T-cell (primary cell): ENCODE data around the gene CDK13. TPM values are rescaled to one million over a fixed set of nuclear protein-coding genes. Genes with fewer than 3 reads are reported as not detected.

Source experiments
- ATAC-seq, 4 experiments: fragments of 200-7000 bp in 3 of 4; fragments of 150-1000 bp in 1 of 4; cut with Tn5 transposase; replicated peaks in 1 of 4; 1 replicate in 3 of 4; 2 replicates in 1 of 4; pipeline ENCODE4 v1.10.0; 2021; ENCODE audit warnings: moderate library complexity in 3 of 4, mild to moderate bottlenecking in 2 of 4, moderate number of reproducible peaks in 1 of 4
- CTCF ChIA-PET, 2 donors: fragments of 300-600 bp; sonication (Branson Sonifier 250); formaldehyde crosslinking; loops; one replicate each; lab custom pipeline; 2022; ENCODE audit warnings: antibody characterized with exemption in 2 of 2; lab: Charles Lee
- POLR2A ChIA-PET, 2 donors: fragments of 300-600 bp; sonication (Branson Sonifier 250); formaldehyde crosslinking; loops; one replicate each; lab custom pipeline; 2022; ENCODE audit warnings: antibody characterized with exemption in 2 of 2; lab: Charles Lee
- DNase-seq, 35 experiments: peaks; one replicate each; pipeline versions ENCODE4 v3.0.0 to v3.0.0-alpha.2; 2013 to 2023
- H3K27ac ChIP-seq: one replicate; pipeline ENCODE4 v1.5.1; 2013; ENCODE audit warnings: low read length
- H3K27me3 ChIP-seq, 2 experiments: replicated peaks in 1 of 2; 1 replicate in 1 of 2; 2 replicates in 1 of 2; pipeline versions ENCODE4 v1.6.1 to v1.7.0; 2013; ENCODE audit warnings: low read length in 1 of 2, mixed read lengths in 1 of 2; ENCODE audit not compliant: control insufficient read depth in 2 of 2, insufficient read depth in 2 of 2; ENCODE audit errors: extremely low read depth in 1 of 2
- H3K36me3 ChIP-seq, 2 donors: 1 replicate in 1 of 2; 2 replicates in 1 of 2; pipeline versions ENCODE4 v1.6.1 to v1.7.0; 2013; ENCODE audit warnings: low read length in 1 of 2; ENCODE audit not compliant: control insufficient read depth in 2 of 2, insufficient read depth in 1 of 2; ENCODE audit errors: extremely low read depth in 1 of 2
- H3K4me1 ChIP-seq, 2 experiments: 1 replicate in 1 of 2; 2 replicates in 1 of 2; pipeline versions ENCODE4 v1.6.1 to v1.7.0; 2013; ENCODE audit warnings: low read length in 2 of 2, mixed read lengths in 1 of 2; ENCODE audit not compliant: insufficient read depth in 2 of 2, control insufficient read depth in 1 of 2; ENCODE audit errors: extremely low read depth in 1 of 2
- H3K4me3 ChIP-seq, 2 donors: 1 replicate in 1 of 2; 2 replicates in 1 of 2; pipeline versions ENCODE4 v1.5.1 to v1.7.0; 2013; ENCODE audit warnings: mild to moderate bottlenecking in 2 of 2, low read length in 1 of 2, moderate library complexity in 1 of 2; ENCODE audit not compliant: control insufficient read depth in 1 of 2; ENCODE audit errors: extremely low read depth in 1 of 2
- H3K9me3 ChIP-seq: 2 replicates; pipeline ENCODE4 v1.7.0; 2013
- H3K27ac Mint-ChIP-seq, 2 donors: one replicate each; pipeline ENCODE4 v1.8.0; 2020 to 2021; ENCODE audit warnings: mild to moderate bottlenecking in 2 of 2, mixed read lengths in 2 of 2
- H3K27me3 Mint-ChIP-seq, 2 donors: one replicate each; pipeline ENCODE4 v1.8.0; 2021 to 2022; ENCODE audit warnings: mixed read lengths in 2 of 2
- H3K36me3 Mint-ChIP-seq: one replicate; pipeline ENCODE4 v1.8.0; 2021; ENCODE audit warnings: mixed read lengths
- H3K4me1 Mint-ChIP-seq, 3 donors: one replicate each; pipeline ENCODE4 v1.8.0; 2020 to 2022; ENCODE audit warnings: mixed read lengths in 3 of 3, mild to moderate bottlenecking in 1 of 3
- H3K4me3 Mint-ChIP-seq, 3 donors: one replicate each; pipeline ENCODE4 v1.8.0; 2020 to 2022; ENCODE audit warnings: mild to moderate bottlenecking in 3 of 3, mixed read lengths in 3 of 3, moderate library complexity in 3 of 3
- H3K9me3 Mint-ChIP-seq, 3 donors: one replicate each; pipeline ENCODE4 v1.8.0; 2020 to 2022; ENCODE audit warnings: mixed read lengths in 3 of 3
- WGBS: methylation state at CpG from one replicate; pipeline ENCODE4 v1.1.5; 2013; ENCODE audit warnings: missing lambda C conversion rate; ENCODE audit not compliant: insufficient coverage; 5-methylcytosine and 5-hydroxymethylcytosine counted together
- total RNA-seq, 35 experiments: library from RNA in 6 of 35; stranded (reverse) in 6 of 35; fragments of 120-200 nt in 1 of 35; gene quantifications; one replicate each; pipeline versions ENCODE4 v1.2.1 to v1.2.4 and lab custom pipeline; 2013 to 2026

CDK13 gene
- total RNA-seq = 100 to 1,000 TPM in 2 of 5 donors, 10 to 100 TPM in 3; 84.8 to 129 (median 89.6) TPM
- 121 TPM for total RNA-seq (2013)
- 90.8 to 269 (median 217) reads per million in 29 experiments for total RNA-seq (lab: John Stamatoyannopoulos, UW)

DNA sequence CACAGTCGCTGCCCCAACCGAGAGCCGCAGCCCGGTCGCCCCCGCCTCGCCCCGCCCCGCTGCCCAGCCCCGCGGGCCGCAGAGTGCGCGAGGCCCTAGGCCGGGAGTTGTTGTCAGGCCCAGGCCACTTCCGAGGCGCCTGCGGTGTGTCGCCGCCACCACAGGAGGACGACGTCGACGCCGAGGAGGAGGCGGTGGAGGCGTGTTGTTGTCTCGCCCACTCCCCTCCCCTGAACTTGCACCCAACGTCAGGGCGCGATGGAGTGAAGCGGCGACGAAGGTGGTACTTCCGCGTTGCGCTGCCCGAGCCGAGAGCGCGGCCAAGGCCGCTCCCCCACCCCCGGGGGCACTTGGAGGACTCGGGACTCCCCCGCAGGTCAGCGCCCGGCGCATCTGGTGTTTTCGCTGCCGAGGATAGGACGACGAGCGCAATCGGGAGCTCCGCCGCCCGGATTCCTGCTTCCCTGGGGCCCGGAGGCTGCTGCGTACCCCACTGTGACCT lies at the start of gene CDK13:
CDK13 (plus strand) TSS at position 286 of the 502 bp plus-strand sequence. CDS start 386 bp downstream, outside the sequence.
- under 1% methylated on average over 59 of the region's 59 CpGs for WGBS
- H3K4me1 ChIP-seq = peaks cover 17 to 33% of the 10 kb centered on the region in 2 experiments
- no peaks in the 10 kb centered on the region for H3K36me3 ChIP-seq
- H3K4me3 Mint-ChIP-seq = peak within 1 kb of the TSS; percentile 95 to 99 (median 98)
- peak; percentile 74 to 96 (median 94) for DNase-seq
- H3K27ac ChIP-seq = peak within 1 kb of the TSS; percentile 99
- H3K4me1 Mint-ChIP-seq = peaks cover 43 to 47% (median 46%) of the 10 kb centered on the region in 3 donors
- H3K27me3 Mint-ChIP-seq = peaks cover 0 to 2% of the 10 kb centered on the region in 2 donors
- H3K36me3 Mint-ChIP-seq = peaks cover 5% of the 10 kb centered on the region
- no peaks in the 10 kb centered on the region for H3K27me3 ChIP-seq
- H3K4me3 ChIP-seq = peak within 1 kb of the TSS; percentile 88 to 99
- POLR2A ChIA-PET = interaction anchor here (0.5 to 0.6 kb wide), 3 partner anchors 25 to 151 kb away, joined by 3 to 7 read pairs (median 4); no protein-coding TSS in a partner anchor
- no peaks in the 10 kb centered on the region for H3K9me3 ChIP-seq
- peak within 1 kb of the TSS; percentile 99 to 100 for H3K27ac Mint-ChIP-seq
- CTCF ChIA-PET = interaction anchor here (0.8 to 2.8 kb wide), 4 partner anchors 38 to 102 kb away, joined by 3 to 23 read pairs (median 4); no protein-coding TSS in a partner anchor
- ATAC-seq = peak; percentile 62 to 66 (median 63)
- H3K9me3 Mint-ChIP-seq = no peaks in the 10 kb centered on the region

DNA sequence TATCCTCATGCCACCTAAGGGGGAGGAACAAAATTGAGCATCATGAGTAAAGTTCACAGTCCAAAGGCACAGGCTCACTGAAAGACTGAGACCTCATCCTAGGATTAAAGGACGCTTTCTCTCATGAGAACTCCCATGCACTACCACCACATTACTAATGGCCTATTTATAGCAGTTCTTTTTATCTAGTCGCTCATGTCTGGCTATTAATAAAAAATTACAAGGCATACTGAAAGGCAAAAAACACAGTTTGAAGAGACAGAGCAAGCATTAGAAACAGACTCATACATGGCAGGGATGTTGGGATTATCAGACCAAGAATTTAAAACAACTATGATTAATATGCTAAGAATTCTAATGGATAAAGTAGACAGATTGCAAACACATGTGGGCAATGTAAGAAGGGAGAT lies 46.0 kb upstream of the CDK13 start:
- Mint-ChIP-seq H3K4me3 (no peak overlapping the region), H3K36me3 (peaks cover 2% of the 10 kb centered on the region), H3K27me3 (peaks cover 0 to 3% of the 10 kb centered on the region in 2 donors), H3K4me1 (no peaks in the 10 kb centered on the region), H3K27ac (no peak overlapping the region), H3K9me3 (peaks cover 6 to 23% (median 9%) of the 10 kb centered on the region in 3 donors)
- no peaks in the 10 kb centered on the region for H3K4me1 ChIP-seq
- H3K4me3 ChIP-seq = no peak overlapping the region
- no peaks in the 10 kb centered on the region for H3K36me3 ChIP-seq
- H3K27me3 ChIP-seq = peaks cover 0 to 7% of the 10 kb centered on the region in 2 experiments
- ChIA-PET CTCF (interaction anchor here in 1 of 2 donors (1.1 kb wide), 1 partner anchor 148 kb away, joined by 3 read pairs; no protein-coding TSS in a partner anchor), POLR2A (interaction anchor here in 1 of 2 donors (0.6 kb wide), 1 partner anchor 220 kb away, joined by 8 read pairs; no protein-coding TSS in a partner anchor)
- H3K9me3 ChIP-seq = no peaks in the 10 kb centered on the region
- WGBS = 80% methylated on average over 1 of the region's 2 CpGs
- ATAC-seq = no peak
- H3K27ac ChIP-seq = no peak overlapping the region
- DNase-seq = no peak

GRCh38 chr7:39908141-39908540 lies 41.9 kb upstream of the CDK13 start:
- Mint-ChIP-seq H3K36me3 (peaks cover 2% of the 10 kb centered on the region), H3K9me3 (peaks cover 12 to 36% (median 17%) of the 10 kb centered on the region in 3 donors), H3K4me1 (no peaks in the 10 kb centered on the region), H3K27ac (no peak overlapping the region), H3K27me3 (peaks cover 0 to 3% of the 10 kb centered on the region in 2 donors), H3K4me3 (no peak overlapping the region)
- H3K27me3 ChIP-seq = peaks cover 0 to 8% of the 10 kb centered on the region in 2 experiments
- no peak overlapping the region for H3K4me3 ChIP-seq
- CTCF ChIA-PET = no interaction called here
- no peak for ATAC-seq
- no CpG with 5 or more reads among the region's 4 CpGs for WGBS
- H3K36me3 ChIP-seq = no peaks in the 10 kb centered on the region
- no peak overlapping the region for H3K27ac ChIP-seq
- DNase-seq = no peak
- POLR2A ChIA-PET = no interaction called here
- H3K4me1 ChIP-seq = no peaks in the 10 kb centered on the region
- no peaks in the 10 kb centered on the region for H3K9me3 ChIP-seq

DNA sequence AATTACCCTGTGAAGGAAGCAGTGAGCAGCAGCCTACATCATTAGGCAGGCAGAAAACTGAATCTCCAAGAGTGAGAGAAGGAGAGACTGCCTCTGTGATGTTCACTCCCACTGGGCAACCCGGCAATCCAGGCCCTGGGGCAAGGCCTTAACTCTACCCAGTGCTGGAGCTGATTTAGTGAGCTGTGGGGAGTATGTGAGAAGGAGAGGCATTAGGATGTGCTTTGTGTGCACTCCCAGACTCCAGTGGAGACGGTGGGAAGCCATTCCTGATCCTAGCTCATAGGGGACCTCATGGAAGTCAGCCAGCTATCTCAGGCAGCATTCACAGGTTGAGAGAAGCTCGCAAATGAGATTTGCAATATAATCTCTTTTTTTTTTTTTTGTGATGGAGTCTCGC lies 41.1 kb upstream of the CDK13 start:
- DNase-seq = no peak
- H3K27ac ChIP-seq = no peak overlapping the region

GRCh38 chr7:39909526-39909925 lies 40.5 kb upstream of the CDK13 start:
- Histone ChIP-seq H3K4me1 (no peaks in the 10 kb centered on the region), H3K36me3 (no peaks in the 10 kb centered on the region), H3K9me3 (no peaks in the 10 kb centered on the region), H3K27ac (no peak overlapping the region), H3K4me3 (no peak overlapping the region), H3K27me3 (peaks cover 0 to 6% of the 10 kb centered on the region in 2 experiments)
- no peak overlapping the region for H3K27ac Mint-ChIP-seq
- POLR2A ChIA-PET = interaction anchor here in 1 of 2 donors (0.6 kb wide), 1 partner anchor 136 kb away, joined by 6 read pairs; no protein-coding TSS in a partner anchor
- H3K4me3 Mint-ChIP-seq = no peak overlapping the region
- WGBS = no CpG with 5 or more reads among the region's 1 CpG
- DNase-seq = no peak
- H3K27me3 Mint-ChIP-seq = peaks cover 0 to 3% of the 10 kb centered on the region in 2 donors
- CTCF ChIA-PET = no interaction called here
- ATAC-seq = no peak
- no peaks in the 10 kb centered on the region for H3K4me1 Mint-ChIP-seq
- H3K9me3 Mint-ChIP-seq = peaks cover 12 to 36% (median 17%) of the 10 kb centered on the region in 3 donors
- H3K36me3 Mint-ChIP-seq = peaks cover 2% of the 10 kb centered on the region

More for the DNA sequence above, 41.1 kb upstream of the CDK13 start:
- ChIA-PET CTCF (no interaction called here), POLR2A (no interaction called here)
- 100% methylated on average over 3 of the region's 4 CpGs for WGBS
- Mint-ChIP-seq H3K27me3 (peaks cover 0 to 3% of the 10 kb centered on the region in 2 donors), H3K27ac (no peak overlapping the region), H3K4me3 (no peak overlapping the region), H3K9me3 (peaks cover 12 to 36% (median 17%) of the 10 kb centered on the region in 3 donors), H3K4me1 (no peaks in the 10 kb centered on the region), H3K36me3 (peaks cover 2% of the 10 kb centered on the region)
- Histone ChIP-seq H3K36me3 (no peaks in the 10 kb centered on the region), H3K4me3 (no peak overlapping the region), H3K4me1 (no peaks in the 10 kb centered on the region), H3K9me3 (no peaks in the 10 kb centered on the region), H3K27me3 (peaks cover 0 to 6% of the 10 kb centered on the region in 2 experiments)
- no peak for ATAC-seq

DNA sequence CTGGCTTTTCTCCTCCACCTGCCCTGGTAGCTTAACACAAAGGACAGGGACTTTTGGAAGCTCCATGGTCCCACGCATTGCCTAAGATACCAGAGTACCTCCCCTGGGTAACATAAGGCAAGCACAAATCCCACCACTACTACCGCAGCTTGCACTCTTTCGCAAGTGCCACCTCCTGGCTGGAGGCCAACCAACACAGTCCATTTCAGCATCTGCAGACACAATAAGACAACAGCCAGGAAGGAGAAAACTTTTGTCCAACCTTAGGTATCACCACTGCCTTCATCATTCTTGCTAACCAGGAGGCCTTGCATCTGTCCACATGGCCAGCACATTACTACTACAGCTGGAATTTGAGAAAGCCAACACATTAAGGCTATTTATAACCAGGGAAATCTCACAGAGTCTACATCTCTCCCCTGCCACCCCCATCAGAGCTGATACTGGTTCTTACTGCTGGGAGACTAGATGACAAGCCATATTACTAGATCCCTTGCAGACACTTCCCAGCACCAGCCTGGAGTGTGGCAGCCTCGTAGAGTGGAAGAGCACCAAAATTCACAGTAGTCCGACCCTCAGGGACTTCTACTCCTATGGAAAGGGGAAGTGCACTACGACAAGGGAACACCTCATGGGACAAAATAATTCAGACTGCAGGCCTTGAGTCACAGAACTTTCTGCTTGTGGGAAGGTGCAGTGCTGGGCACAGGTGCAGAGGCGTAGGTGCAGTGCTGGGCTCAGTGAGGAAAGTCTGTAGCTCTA lies 39.8 kb upstream of the CDK13 start:
- H3K36me3 ChIP-seq = no peaks in the 10 kb centered on the region
- peaks cover 0 to 6% of the 10 kb centered on the region in 2 experiments for H3K27me3 ChIP-seq
- ATAC-seq (no peak), DNase-seq (no peak)
- H3K4me3 ChIP-seq = no peak overlapping the region
- H3K4me1 ChIP-seq = peaks cover 0 to 3% of the 10 kb centered on the region in 2 experiments
- Mint-ChIP-seq H3K4me3 (no peak overlapping the region), H3K27ac (no peak overlapping the region), H3K9me3 (peaks cover 12 to 32% (median 17%) of the 10 kb centered on the region in 3 donors), H3K4me1 (peaks cover 6% of the 10 kb centered on the region in 3 donors), H3K27me3 (peaks cover 0 to 3% of the 10 kb centered on the region in 2 donors), H3K36me3 (peaks cover 2% of the 10 kb centered on the region)
- no peak overlapping the region for H3K27ac ChIP-seq
- CTCF ChIA-PET = no interaction called here
- H3K9me3 ChIP-seq = no peaks in the 10 kb centered on the region
- 86% methylated on average over 4 of the region's 7 CpGs for WGBS
- POLR2A ChIA-PET = no interaction called here
